Activated CD8-positive, alpha-beta memory T cell treated with anti-CD3 and anti-CD28 coated beads, Interleukin-2, amount 50 U/mL, for 48 hours (primary cell): ENCODE measurements around the gene DCAF11.
A peak's percentile ranks its signal among the peaks of the same experiment; 100 is the strongest.

Experiments used
- DNase-seq: peaks from one replicate; pipeline ENCODE4 v3.0.0-alpha.2; 2020

The DCAF11 gene

GRCh38 chr14:24162093-24162492 lies 47.5 kb downstream of the DCAF11 start:
- DNase-seq = no peak

- DNase-seq = no peak
Measured at GRCh38 chr14:24164518-24164991, 50.0 kb downstream of the DCAF11 start.

GRCh38 chr14:24165785-24166184 lies 51.2 kb downstream of the DCAF11 start:
- DNase-seq = no peak

GRCh38 chr14:24167469-24168114 lies 53.0 kb downstream of the DCAF11 start:
- no peak for DNase-seq

- DNase-seq = peak; percentile 89
Measured at GRCh38 chr14:24171422-24172260, 57.1 kb downstream of the DCAF11 start, which contains the start of gene REC8. Gene REC8 (plus strand): TSS chr14:24172080. CDS start chr14:24172553, 473 bp downstream.

GRCh38 chr14:24172261-24172860 lies 57.8 kb downstream of the DCAF11 start:
- no peak for DNase-seq

- DNase-seq = no peak
Measured at GRCh38 chr14:24172871-24173281, 58.3 kb downstream of the DCAF11 start.
